ENCODE results near the gene PRPF31. TPM values are rescaled to one million over a fixed set of nuclear protein-coding genes. Genes with fewer than 3 reads are reported as not detected.
A peak's percentile ranks its signal among the peaks of the same experiment; 100 is the strongest.
"Not testable (repeated sequence)": the region's sequence is repeated elsewhere in the genome, so short reads cannot be mapped to it uniquely, and the experiment has no call there.

PRPF31 gene
- total RNA-seq, 1 experiment from 2014 or later = 84.4 TPM

GRCh38 chr19:54099190-54099902, 16.2 kb upstream of the PRPF31 start:
- Histone ChIP-seq H3K79me2 (ENCODE audit: insufficient read depth, low read length) (peaks cover 1% of the 10 kb centered on the region; the same call in 1 of the 2 replicates), H3K9ac (ENCODE audit: extremely low read depth, insufficient read length, low read length) (no peak overlapping the region), H3K23me2 (ENCODE audit: insufficient read length, low read depth, low read length, poor library complexity, severe bottlenecking) (peaks cover 9% of the 10 kb centered on the region), H2BK15ac (ENCODE audit: low read depth, low read length) (no peak overlapping the region), H2BK120ac (ENCODE audit: low read depth, low read length, poor library complexity, severe bottlenecking) (no peak overlapping the region), H3K27ac (ENCODE audit: insufficient read length, low read depth, low read length) (no peak overlapping the region), H3K14ac (ENCODE audit: insufficient read depth, low read length) (no peak overlapping the region), H3K4me2 (ENCODE audit: insufficient read depth, insufficient read length, low read length) (no peak overlapping the region), H4K8ac (replicated peaks; ENCODE audit: insufficient read length, low read depth, low read length) (no peak overlapping the region), H2AK5ac (ENCODE audit: insufficient read length, low read length) (no peak overlapping the region), H2BK5ac (ENCODE audit: insufficient read length, low read length) (no peak overlapping the region), H3T11ph (ENCODE audit: low read length) (no peak overlapping the region), H3K4me1 (ENCODE audit: insufficient read depth, low read length) (no peaks in the 10 kb centered on the region), H3K4ac (ENCODE audit: low read depth, low read length) (no peak overlapping the region), H3K9me3 (ENCODE audit: control insufficient read depth, low read depth, low read length) (no peaks in the 10 kb centered on the region), H4K5ac (ENCODE audit: insufficient read length, low read depth, low read length) (no peak overlapping the region), H3K79me1 (ENCODE audit: insufficient read depth, low read depth, low read length, poor library complexity, severe bottlenecking) (peaks cover 4% of the 10 kb centered on the region), H3K18ac (ENCODE audit: insufficient read length, low read depth, low read length) (no peak overlapping the region), H2BK12ac (ENCODE audit: insufficient read length, low read depth, low read length) (no peak overlapping the region), H3K23ac (ENCODE audit: insufficient read length, low read depth, low read length) (no peak overlapping the region), H2BK20ac (ENCODE audit: low read depth, low read length, poor library complexity, severe bottlenecking) (no peak overlapping the region), H4K20me1 (ENCODE audit: control insufficient read depth, insufficient read depth, insufficient read length) (no peaks in the 10 kb centered on the region), H3K27me3 (ENCODE audit: insufficient read depth, low read length) (no peaks in the 10 kb centered on the region; the same call in 1 of the 2 replicates), H4K91ac (ENCODE audit: insufficient read length, low read depth, low read length) (no peak overlapping the region), H2AFZ (ENCODE audit: low read length) (no peak overlapping the region), H3K56ac (ENCODE audit: insufficient read length, low read depth, low read length) (no peak overlapping the region)
- TF ChIP-seq, protein P1, sequence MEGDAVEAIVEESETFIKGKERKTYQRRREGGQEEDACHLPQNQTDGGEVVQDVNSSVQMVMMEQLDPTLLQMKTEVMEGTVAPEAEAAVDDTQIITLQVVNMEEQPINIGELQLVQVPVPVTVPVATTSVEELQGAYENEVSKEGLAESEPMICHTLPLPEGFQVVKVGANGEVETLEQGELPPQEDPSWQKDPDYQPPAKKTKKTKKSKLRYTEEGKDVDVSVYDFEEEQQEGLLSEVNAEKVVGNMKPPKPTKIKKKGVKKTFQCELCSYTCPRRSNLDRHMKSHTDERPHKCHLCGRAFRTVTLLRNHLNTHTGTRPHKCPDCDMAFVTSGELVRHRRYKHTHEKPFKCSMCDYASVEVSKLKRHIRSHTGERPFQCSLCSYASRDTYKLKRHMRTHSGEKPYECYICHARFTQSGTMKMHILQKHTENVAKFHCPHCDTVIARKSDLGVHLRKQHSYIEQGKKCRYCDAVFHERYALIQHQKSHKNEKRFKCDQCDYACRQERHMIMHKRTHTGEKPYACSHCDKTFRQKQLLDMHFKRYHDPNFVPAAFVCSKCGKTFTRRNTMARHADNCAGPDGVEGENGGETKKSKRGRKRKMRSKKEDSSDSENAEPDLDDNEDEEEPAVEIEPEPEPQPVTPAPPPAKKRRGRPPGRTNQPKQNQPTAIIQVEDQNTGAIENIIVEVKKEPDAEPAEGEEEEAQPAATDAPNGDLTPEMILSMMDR (conservative IDR thresholded peaks at IDR 0.05) = no peak
- Mint-ChIP-seq H3K36me3 (ENCODE audit: insufficient read depth in 1 of 3, low read depth in 3 of 3) (peaks cover 0 to 4% (median 2%) of the 10 kb centered on the region in 3 experiments; a peak in 5 of 7 replicates), H3K27ac (no peak overlapping the region), H3K27me3 (ENCODE audit: low read depth) (peaks cover 24% of the 10 kb centered on the region), H3K4me3 (peak overlapping the region in 1 of 2 experiments; percentile 36; a peak in 1 of 5 replicates), H3K4me1 (peaks cover 11 to 25% of the 10 kb centered on the region in 2 experiments), H3K9me3 (peaks cover under 1 to 4% of the 10 kb centered on the region in 2 experiments)
- DNase-seq = no peak
- no CpG with 5 or more reads among the region's 12 CpGs for WGBS (ENCODE audit: extremely low coverage, insufficient read length, low lambda C conversion rate)

- H3K9me3 Mint-ChIP-seq; H4K91ac ChIP-seq (ENCODE audit: insufficient read length, low read depth, low read length); H4K5ac ChIP-seq (ENCODE audit: insufficient read length, low read depth, low read length); H3K79me2 ChIP-seq (ENCODE audit: insufficient read depth, low read length); H2BK15ac ChIP-seq (ENCODE audit: low read depth, low read length); H4K20me1 ChIP-seq (ENCODE audit: control insufficient read depth, insufficient read depth, insufficient read length); H3K4ac ChIP-seq (ENCODE audit: low read depth, low read length); H3K9ac ChIP-seq (ENCODE audit: extremely low read depth, insufficient read length, low read length); H2BK12ac ChIP-seq (ENCODE audit: insufficient read length, low read depth, low read length); H4K8ac ChIP-seq (replicated peaks; ENCODE audit: insufficient read length, low read depth, low read length); H3K23ac ChIP-seq (ENCODE audit: insufficient read length, low read depth, low read length); H2BK120ac ChIP-seq (ENCODE audit: low read depth, low read length, poor library complexity, severe bottlenecking); DNase-seq; H3K9me3 ChIP-seq (ENCODE audit: control insufficient read depth, low read depth, low read length); H3T11ph ChIP-seq (ENCODE audit: low read length); H3K18ac ChIP-seq (ENCODE audit: insufficient read length, low read depth, low read length); H3K27me3 ChIP-seq (ENCODE audit: insufficient read depth, low read length); H3K27ac ChIP-seq (ENCODE audit: insufficient read length, low read depth, low read length); H3K36me3 Mint-ChIP-seq (ENCODE audit: insufficient read depth in 1 of 3, low read depth in 3 of 3); H3K4me3 Mint-ChIP-seq; H3K23me2 ChIP-seq (ENCODE audit: insufficient read length, low read depth, low read length, poor library complexity, severe bottlenecking); H3K79me1 ChIP-seq (ENCODE audit: insufficient read depth, low read depth, low read length, poor library complexity, severe bottlenecking); H3K14ac ChIP-seq (ENCODE audit: insufficient read depth, low read length); H2AK5ac ChIP-seq (ENCODE audit: insufficient read length, low read length); H2AFZ ChIP-seq (ENCODE audit: low read length); H3K56ac ChIP-seq (ENCODE audit: insufficient read length, low read depth, low read length); H3K4me1 ChIP-seq (ENCODE audit: insufficient read depth, low read length); H2BK5ac ChIP-seq (ENCODE audit: insufficient read length, low read length); H3K4me2 ChIP-seq (ENCODE audit: insufficient read depth, insufficient read length, low read length); H2BK20ac ChIP-seq (ENCODE audit: low read depth, low read length, poor library complexity, severe bottlenecking): not testable (repeated sequence)
- peak overlapping the region; percentile 61 to 80 (median 79); a peak in 3 of 7 replicates for H3K27ac Mint-ChIP-seq
- WGBS (ENCODE audit: extremely low coverage, insufficient read length, low lambda C conversion rate) = no CpG with 5 or more reads among the region's 9 CpGs
- peaks cover 19% of the 10 kb centered on the region for H3K27me3 Mint-ChIP-seq (ENCODE audit: low read depth)
- H3K4me1 Mint-ChIP-seq = peaks cover 11 to 23% of the 10 kb centered on the region in 2 experiments
These were observed 15.7 kb upstream of the PRPF31 start for GRCh38 chr19:54099903-54100255.
